HG03060 (cell line): ENCODE data around the gene AGAP6.
"Not testable (repeated sequence)": the region's sequence is repeated elsewhere in the genome, so short reads cannot be mapped to it uniquely, and the experiment has no call there.

Experiments
- ATAC-seq: cut with Tn5 transposase; IDR thresholded peaks from one replicate; pipeline ENCODE4 v1.9.1; 2021; ENCODE audit warnings: low read depth, moderate number of reproducible peaks; ENCODE audit not compliant: unreplicated experiment

AGAP6 gene

GRCh38 chr10:50024716-50025383 lies 36.6 kb downstream of the AGAP6 start:
- ATAC-seq, result not testable (repeated sequence)

- no peak for ATAC-seq
These were observed 37.4 kb downstream of the AGAP6 start for GRCh38 chr10:50025627-50026026.

GRCh38 chr10:50027195-50027594 lies 39.0 kb downstream of the AGAP6 start:
- ATAC-seq, result no peak

GRCh38 chr10:50033481-50033880 lies 45.3 kb downstream of the AGAP6 start:
- ATAC-seq, result no peak

DNA sequence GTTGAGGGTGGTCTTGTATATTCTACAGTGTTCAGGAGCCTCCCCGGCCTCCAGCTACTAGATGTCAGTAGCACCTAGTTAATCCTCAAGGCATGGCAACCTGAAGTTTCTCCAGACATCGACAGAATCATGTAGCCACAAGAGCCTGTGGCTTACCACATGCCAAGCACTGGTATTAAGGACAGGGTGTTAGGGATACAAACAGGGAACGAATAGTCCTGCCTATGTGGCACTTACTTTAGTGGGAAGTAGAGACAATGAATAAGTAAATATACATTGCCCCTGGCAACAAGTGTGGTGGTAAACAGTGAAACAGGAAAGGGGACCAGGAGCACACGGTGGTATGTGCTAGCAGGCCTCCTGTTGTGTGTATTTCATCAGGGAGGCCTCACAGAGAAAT lies 47.1 kb downstream of the AGAP6 start:
- ATAC-seq, result not testable (repeated sequence)

GRCh38 chr10:50044941-50045664 lies 56.9 kb downstream of the AGAP6 start:
- ATAC-seq, result no peak

DNA sequence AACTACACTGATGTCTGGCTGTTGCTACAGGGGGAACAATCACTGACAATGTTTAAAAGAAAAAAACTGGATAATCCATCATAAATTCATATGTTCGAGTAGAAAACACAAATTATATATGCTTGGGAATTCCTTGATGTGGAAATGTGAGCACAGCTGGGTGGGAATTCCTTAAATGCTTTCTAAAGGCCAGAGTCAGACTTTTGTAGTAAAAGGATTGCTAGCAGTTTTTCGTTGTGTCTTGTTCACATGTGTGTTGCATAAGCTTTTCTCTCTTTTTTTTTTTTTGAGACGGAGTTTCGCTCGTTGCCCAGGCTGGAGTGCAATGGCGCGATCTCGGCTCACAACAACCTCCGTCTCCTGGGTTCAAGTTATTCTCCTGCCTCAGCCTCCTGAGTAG lies 58.3 kb downstream of the AGAP6 start:
- ATAC-seq, result not testable (repeated sequence)

- ATAC-seq, result not testable (repeated sequence)
These were observed 59.4 kb downstream of the AGAP6 start for GRCh38 chr10:50047594-50047993.

GRCh38 chr10:50051995-50052660 lies 63.9 kb downstream of the AGAP6 start:
- ATAC-seq, result not testable (repeated sequence)

- ATAC-seq, result not testable (repeated sequence)
These were observed 64.7 kb downstream of the AGAP6 start for GRCh38 chr10:50052778-50053376.

- ATAC-seq, result not testable (repeated sequence)
These were observed 67.5 kb downstream of the AGAP6 start for GRCh38 chr10:50055494-50056292.

GRCh38 chr10:50056654-50057053 lies 68.4 kb downstream of the AGAP6 start:
- not testable (repeated sequence) for ATAC-seq

GRCh38 chr10:50058727-50059126 lies 70.5 kb downstream of the AGAP6 start:
- ATAC-seq, result not testable (repeated sequence)

DNA sequence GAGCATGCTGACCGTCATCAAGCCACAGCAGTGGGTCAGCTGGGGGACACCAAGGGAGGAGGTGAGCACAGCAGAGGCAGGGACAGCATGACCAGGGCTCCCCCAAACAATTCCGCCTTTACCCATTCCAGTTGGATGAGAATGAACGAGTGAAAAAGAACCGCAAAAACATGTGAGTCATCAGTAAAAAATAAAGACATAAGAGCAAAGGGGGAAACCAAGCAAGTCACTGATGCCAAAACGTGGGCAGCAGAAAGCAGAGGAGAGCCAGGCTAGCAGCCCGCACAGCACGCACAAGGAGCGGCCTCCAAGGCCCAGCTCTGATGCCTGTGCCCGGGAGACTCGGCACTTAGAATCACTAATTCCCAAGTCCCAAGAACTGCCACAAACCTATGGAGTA lies 71.7 kb downstream of the AGAP6 start:
- ATAC-seq, result not testable (repeated sequence)
